Measurements from ENCODE around the gene UNC5B.
A peak's percentile ranks its signal among the peaks of the same experiment; 100 is the strongest.

Gene UNC5B

DNA sequence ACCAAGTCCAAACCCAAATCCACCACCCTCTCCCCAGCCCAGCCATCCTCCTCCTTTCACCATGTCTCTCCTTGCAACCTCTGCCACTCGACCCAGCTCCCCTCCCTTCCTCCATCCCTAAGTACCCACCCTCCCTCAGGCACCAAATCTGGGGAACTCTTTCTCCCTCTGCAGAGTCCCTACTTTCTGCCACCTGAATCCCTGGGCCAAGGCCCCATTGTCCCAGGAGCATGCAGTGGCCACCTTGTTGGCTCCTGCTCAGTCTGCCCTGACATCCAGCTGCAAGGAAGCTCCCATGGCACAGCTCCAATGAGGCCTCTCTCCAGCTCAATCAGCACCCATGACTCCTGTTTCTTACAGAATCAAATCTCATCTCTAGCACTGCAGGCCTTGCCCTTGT lies 5.5 kb upstream of the UNC5B start:
- TF ChIP-seq CTCF (IDR thresholded peaks at IDR 0.05): no peak
- H3K4me3 ChIP-seq: no peak overlapping the region
- peak; percentile 58 for DNase-seq (ENCODE audit: low spot score)
- no peak overlapping the region for H3K27ac ChIP-seq

GRCh38 chr10:71207578-71207977 lies 4.8 kb upstream of the UNC5B start:
- DNase-seq (ENCODE audit: low spot score): no peak
- TF ChIP-seq CTCF (IDR thresholded peaks at IDR 0.05): no peak
- Histone ChIP-seq H3K27ac (no peak overlapping the region), H3K4me3 (no peak overlapping the region)

DNA sequence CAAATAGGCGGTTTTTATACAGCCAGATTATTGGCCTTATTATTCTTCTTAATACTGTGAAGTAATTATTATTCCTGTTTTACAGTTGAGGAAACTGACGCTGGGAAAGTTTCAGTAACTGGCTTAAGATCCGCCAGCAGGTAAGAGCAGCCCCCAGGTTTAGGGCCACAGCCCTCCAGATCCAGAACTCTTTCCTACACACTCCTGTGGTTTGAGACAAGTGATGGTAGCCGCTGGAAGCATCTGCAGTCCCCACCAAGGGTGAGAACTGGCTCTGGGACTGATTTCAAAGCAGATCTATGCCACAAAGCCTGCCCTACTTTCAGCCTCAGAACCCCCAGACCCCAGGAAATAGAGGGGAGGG lies 3.0 kb upstream of the UNC5B start:
- no peak for TF ChIP-seq CTCF (IDR thresholded peaks at IDR 0.05)
- DNase-seq (ENCODE audit: low spot score): peak; percentile 41

DNA sequence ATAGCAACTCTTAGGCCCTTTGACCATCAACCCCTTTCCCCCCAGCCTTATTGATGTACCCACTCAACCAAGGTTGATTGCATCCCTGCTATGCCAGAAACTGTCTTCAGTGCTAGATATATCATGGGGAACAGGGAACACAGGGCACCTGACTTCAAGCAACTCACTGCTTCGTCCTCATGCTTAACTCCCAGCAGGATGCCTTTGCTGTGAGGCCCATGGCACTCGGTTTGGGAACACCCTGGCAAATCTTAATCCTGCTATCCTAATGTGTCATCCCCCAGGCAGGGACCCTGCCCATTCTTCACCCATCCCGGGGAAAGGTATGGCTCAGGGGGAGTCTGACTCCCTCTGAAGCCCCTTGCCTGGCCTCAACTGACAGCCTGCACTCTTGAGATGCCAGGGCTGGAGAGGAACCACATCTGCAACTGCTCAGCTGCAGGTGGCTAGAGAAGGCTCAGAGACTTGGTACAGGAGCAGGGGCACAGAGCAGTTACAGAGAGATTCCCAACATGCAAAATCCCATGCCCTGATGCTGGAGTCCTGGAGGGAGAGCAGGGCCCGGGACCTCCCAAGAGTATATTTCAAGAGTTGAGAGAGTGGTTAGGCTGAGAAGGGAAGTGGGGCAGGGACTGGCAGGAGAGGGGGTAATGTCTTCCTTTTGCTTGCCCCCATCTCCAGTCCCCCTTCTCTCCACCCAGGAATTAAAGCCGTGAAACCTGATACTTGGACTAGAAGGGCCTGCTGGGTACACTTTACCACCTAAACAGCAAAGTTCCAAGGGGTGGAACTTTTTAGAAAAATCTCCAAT lies 2.4 kb upstream of the UNC5B start:
- DNase-seq (ENCODE audit: low spot score): peak; percentile 66
- TF ChIP-seq CTCF (IDR thresholded peaks at IDR 0.05): no peak
- no peak overlapping the region for H3K27ac ChIP-seq
- no peak overlapping the region for H3K4me3 ChIP-seq

More for the DNA sequence above, 3.0 kb upstream of the UNC5B start:
- no peak overlapping the region for H3K27ac ChIP-seq
- H3K4me3 ChIP-seq: no peak overlapping the region

DNA sequence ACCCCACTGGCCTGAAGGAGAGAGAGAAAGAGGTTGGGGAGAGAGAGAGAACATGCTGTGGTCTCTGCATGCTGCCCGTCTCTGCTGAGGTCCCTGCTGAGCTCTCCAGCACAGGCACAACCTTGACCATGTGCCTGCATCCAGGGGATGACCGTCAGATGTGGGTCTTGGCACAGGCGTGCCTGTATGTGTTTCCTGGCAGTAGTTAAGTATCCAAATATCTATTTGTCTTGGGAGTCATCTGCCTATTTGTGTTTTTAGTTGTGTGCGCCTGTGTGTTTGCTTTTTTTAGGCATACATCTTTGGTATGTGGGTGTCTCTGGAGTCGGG lies 1.9 kb upstream of the UNC5B start:
- no peak overlapping the region for H3K4me3 ChIP-seq
- H3K27ac ChIP-seq: no peak overlapping the region
- DNase-seq (ENCODE audit: low spot score): peak; percentile 62
- no peak for TF ChIP-seq CTCF (IDR thresholded peaks at IDR 0.05)

- H3K4me3 ChIP-seq: no peak overlapping the region
- DNase-seq (ENCODE audit: low spot score): peak; percentile 62
- H3K27ac ChIP-seq: no peak overlapping the region
- TF ChIP-seq CTCF (IDR thresholded peaks at IDR 0.05): no peak
Measured at GRCh38 chr10:71211053-71211452, 1.3 kb upstream of the UNC5B start.

DNA sequence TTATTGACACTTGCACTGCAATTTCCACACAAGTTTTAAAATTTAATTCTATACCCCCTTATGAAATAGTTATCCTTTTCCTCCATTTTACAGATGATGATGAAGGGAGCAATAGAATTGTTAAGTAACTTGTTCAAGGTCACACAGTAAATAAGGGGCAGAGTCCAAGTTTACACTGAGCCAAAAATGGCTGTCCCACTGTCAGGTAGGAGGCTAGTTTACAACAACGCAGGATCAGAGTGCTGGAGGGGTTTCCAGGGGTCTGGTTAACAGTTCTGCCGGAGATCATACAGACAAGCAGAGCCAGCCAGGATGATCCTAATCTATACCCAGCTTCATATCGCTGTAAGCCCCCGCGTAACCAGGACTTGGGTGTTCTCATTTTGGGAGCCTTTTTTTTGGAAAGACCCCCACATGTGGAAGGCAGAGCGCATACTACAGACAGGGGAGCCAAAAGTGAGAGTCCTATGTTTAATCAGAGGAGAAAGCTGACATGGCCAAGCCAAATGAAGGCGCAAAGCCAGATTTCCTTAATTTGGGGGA lies 524 bp upstream of the UNC5B start:
- peak overlapping the region; percentile 39 to 94 for H3K27ac ChIP-seq
- H3K4me3 ChIP-seq: peak overlapping the region; percentile 88

More for the DNA sequence above, 524 bp upstream of the UNC5B start:
- DNase-seq (ENCODE audit: low spot score): no peak
- no peak for TF ChIP-seq CTCF (IDR thresholded peaks at IDR 0.05)
